ENCODE data around the gene SIT1. TPM values are rescaled to one million over a fixed set of nuclear protein-coding genes. Genes with fewer than 3 reads are reported as not detected.

SIT1 gene
- total RNA-seq, 4 donors from 2014 or later: not detected

GRCh38 chr9:35681341-35682002, 30.7 kb upstream of the SIT1 start:
- 42 to 53% methylated on average over 3 of the region's 3 CpGs for WGBS, 2 donors
- intact Hi-C loops (cut with DNase I; ENCODE audit: low total_unique reads): no loop called here
- no peak for TF ChIP-seq POLR2A (IDR thresholded peaks at IDR 0.05)
- TF ChIP-seq CTCF (IDR thresholded peaks at IDR 0.05): no peak
- H3K4me3 ChIP-seq (ENCODE audit: low read depth, poor library complexity, severe bottlenecking): no peak overlapping the region
- no peak for DNase-seq (ENCODE audit: low spot score in 2 of 2)

GRCh38 chr9:35680331-35681105, 29.8 kb upstream of the SIT1 start:
- WGBS, 2 donors: 63 to 71% methylated on average over 15 of the region's 15 CpGs
- no peak for TF ChIP-seq POLR2A (IDR thresholded peaks at IDR 0.05)
- TF ChIP-seq CTCF (IDR thresholded peaks at IDR 0.05): no peak
- intact Hi-C loops (cut with DNase I; ENCODE audit: low total_unique reads): loop anchor here (1.0 kb wide), 1 partner anchor 33 kb away; no protein-coding TSS in a partner anchor
- DNase-seq (ENCODE audit: low spot score in 2 of 2): no peak
- H3K4me3 ChIP-seq (ENCODE audit: low read depth, poor library complexity, severe bottlenecking): no peak overlapping the region

GRCh38 chr9:35679766-35680330, 29.1 kb upstream of the SIT1 start:
- TF ChIP-seq CTCF (IDR thresholded peaks at IDR 0.05): no peak
- TF ChIP-seq POLR2A (IDR thresholded peaks at IDR 0.05): no peak
- intact Hi-C loops (cut with DNase I; ENCODE audit: low total_unique reads): loop anchor here (1.0 to 10.0 kb wide), 2 partner anchors 33 to 45 kb away; no protein-coding TSS in a partner anchor
- DNase-seq (ENCODE audit: low spot score in 2 of 2): no peak
- H3K4me3 ChIP-seq (ENCODE audit: low read depth, poor library complexity, severe bottlenecking): no peak overlapping the region
- 83 to 90% methylated on average over 8 of the region's 8 CpGs for WGBS, 2 donors

- WGBS, 2 donors: 84 to 91% methylated on average over 5 of the region's 5 CpGs
- intact Hi-C loops (cut with DNase I; ENCODE audit: low total_unique reads): loop anchor here (10.0 kb wide), 1 partner anchor 46 kb away; no protein-coding TSS in a partner anchor
- TF ChIP-seq CTCF (IDR thresholded peaks at IDR 0.05) (no peak), POLR2A (IDR thresholded peaks at IDR 0.05) (no peak)
- no peak overlapping the region for H3K4me3 ChIP-seq (ENCODE audit: low read depth, poor library complexity, severe bottlenecking)
- no peak for DNase-seq (ENCODE audit: low spot score in 2 of 2)
Observed at GRCh38 chr9:35679091-35679490, 28.4 kb upstream of the SIT1 start.

GRCh38 chr9:35675732-35676392, 25.1 kb upstream of the SIT1 start:
- WGBS, 2 donors: 18 to 21% methylated on average over 34 to 50 of the region's 51 CpGs
- no peak for DNase-seq (ENCODE audit: low spot score in 2 of 2)
- H3K4me3 ChIP-seq (ENCODE audit: low read depth, poor library complexity, severe bottlenecking): peak overlapping the region; percentile 1
- no peak for TF ChIP-seq CTCF (IDR thresholded peaks at IDR 0.05)
- no peak for TF ChIP-seq POLR2A (IDR thresholded peaks at IDR 0.05)
- intact Hi-C loops (cut with DNase I; ENCODE audit: low total_unique reads): loop anchor here (10.0 kb wide), 1 partner anchor 49 kb away; no protein-coding TSS in a partner anchor

Data from lower leg skin (tissue), 4 donors.